Left kidney (tissue), 2 donors: ENCODE measurements around the gene CSTPP1. TPM values are rescaled to one million over a fixed set of nuclear protein-coding genes. Genes with fewer than 3 reads are reported as not detected.
A peak's percentile ranks its signal among the peaks of the same experiment; 100 is the strongest.
"Not testable (repeated sequence)": the region's sequence is repeated elsewhere in the genome, so short reads cannot be mapped to it uniquely, and the experiment has no call there.

Source experiments
- DNase-seq: peaks from one replicate; pipeline ENCODE4 v3.0.0-alpha.2; 2013
- polyA plus RNA-seq: library from polyadenylated mRNA; unstranded; fragments of 120-200 nt; gene quantifications from one replicate; pipeline ENCODE4 v1.2.1, GENCODE V29; 2013; ENCODE audit not compliant: insufficient read length

The CSTPP1 gene
- polyA plus RNA-seq, 1 donor, result 62.6 TPM

- no peak for DNase-seq
Observed at GRCh38 chr11:47179655-47179991, 243.1 kb downstream of the CSTPP1 start.

GRCh38 chr11:47180006-47180787 lies 243.6 kb downstream of the CSTPP1 start:
- DNase-seq, result no peak

GRCh38 chr11:47181271-47181670 lies 244.7 kb downstream of the CSTPP1 start:
- DNase-seq, result no peak

- no peak for DNase-seq
Observed at GRCh38 chr11:47182380-47182779, 245.8 kb downstream of the CSTPP1 start.

GRCh38 chr11:47183031-47183856 lies 246.7 kb downstream of the CSTPP1 start:
- DNase-seq, result no peak

GRCh38 chr11:47183969-47184368 lies 247.4 kb downstream of the CSTPP1 start:
- DNase-seq, result no peak

GRCh38 chr11:47184711-47185304 lies 248.2 kb downstream of the CSTPP1 start:
- no peak for DNase-seq

GRCh38 chr11:47185305-47186075 lies 248.9 kb downstream of the CSTPP1 start:
- peak; percentile 46 for DNase-seq

- no peak for DNase-seq
Observed at GRCh38 chr11:47186076-47186699, 249.6 kb downstream of the CSTPP1 start, which contains the start of gene PACSIN3. TSS of gene PACSIN3 (minus strand) at chr11:47186434. CDS start at chr11:47182727, 3,707 bp downstream.

- peak; percentile 50 for DNase-seq
Observed at GRCh38 chr11:47186700-47187695, 250.4 kb downstream of the CSTPP1 start.

GRCh38 chr11:47187723-47188122 lies 251.2 kb downstream of the CSTPP1 start:
- DNase-seq, result no peak

GRCh38 chr11:47188259-47188658 lies 251.7 kb downstream of the CSTPP1 start:
- DNase-seq, result peak; percentile 37

- no peak for DNase-seq
Observed at GRCh38 chr11:47189100-47189834, 252.7 kb downstream of the CSTPP1 start.

- DNase-seq, result not testable (repeated sequence)
Observed at GRCh38 chr11:47191137-47191536, 254.6 kb downstream of the CSTPP1 start.

- DNase-seq, result no peak
Observed at GRCh38 chr11:47192111-47192510, 255.6 kb downstream of the CSTPP1 start.

GRCh38 chr11:47198161-47198560 lies 261.6 kb downstream of the CSTPP1 start:
- not testable (repeated sequence) for DNase-seq

GRCh38 chr11:47201015-47201414 lies 264.5 kb downstream of the CSTPP1 start:
- DNase-seq, result no peak

GRCh38 chr11:47202576-47202975 lies 266.0 kb downstream of the CSTPP1 start:
- DNase-seq, result no peak

- no peak for DNase-seq
Observed at GRCh38 chr11:47204637-47204989, 268.1 kb downstream of the CSTPP1 start.

GRCh38 chr11:47206577-47206976 lies 270.0 kb downstream of the CSTPP1 start:
- not testable (repeated sequence) for DNase-seq
